HG03139 (cell line): Measurements from ENCODE around the gene NFXL1.

Experiments
- ATAC-seq: cut with Tn5 transposase; IDR thresholded peaks from one replicate; pipeline ENCODE4 v1.9.1; 2021; ENCODE audit not compliant: unreplicated experiment

Gene NFXL1

DNA sequence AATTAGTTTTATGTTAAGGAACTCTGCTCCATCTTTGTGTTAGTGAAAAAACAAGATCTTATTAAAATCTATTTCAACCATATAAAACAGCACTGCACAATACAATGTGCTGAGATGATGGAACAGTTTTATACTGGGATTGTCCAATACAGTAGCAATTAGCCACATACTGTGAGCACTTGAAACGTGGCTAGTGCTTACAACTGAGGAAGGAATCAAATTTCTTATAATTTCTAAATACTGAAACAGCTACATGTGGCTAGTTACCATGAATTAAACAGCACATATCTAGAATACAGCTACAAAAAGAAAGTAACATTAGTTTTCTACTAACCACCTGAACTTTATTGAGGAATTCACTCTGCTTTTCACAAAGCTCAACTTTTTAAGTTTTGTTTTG, 14.7 kb downstream of the NFXL1 start:
- no peak for ATAC-seq

DNA sequence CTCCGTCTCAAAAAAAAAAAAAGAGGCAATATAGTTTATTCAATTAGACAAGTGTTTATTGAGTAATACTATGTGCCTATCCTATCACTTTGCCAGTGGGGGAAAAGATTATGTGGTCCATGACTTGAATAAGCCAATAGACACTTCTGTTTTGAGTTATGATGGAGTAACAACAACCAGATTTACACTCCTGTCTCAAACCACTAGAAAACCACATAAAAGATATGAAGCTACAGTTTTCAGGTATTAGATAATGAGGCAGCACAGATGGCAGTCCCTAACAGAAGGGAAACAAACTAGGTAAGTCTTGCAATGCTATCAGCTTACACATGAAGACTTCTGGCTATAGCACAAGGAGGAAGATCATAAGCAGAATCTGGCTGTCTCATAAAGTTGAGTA, 22.5 kb downstream of the NFXL1 start:
- ATAC-seq = no peak

DNA sequence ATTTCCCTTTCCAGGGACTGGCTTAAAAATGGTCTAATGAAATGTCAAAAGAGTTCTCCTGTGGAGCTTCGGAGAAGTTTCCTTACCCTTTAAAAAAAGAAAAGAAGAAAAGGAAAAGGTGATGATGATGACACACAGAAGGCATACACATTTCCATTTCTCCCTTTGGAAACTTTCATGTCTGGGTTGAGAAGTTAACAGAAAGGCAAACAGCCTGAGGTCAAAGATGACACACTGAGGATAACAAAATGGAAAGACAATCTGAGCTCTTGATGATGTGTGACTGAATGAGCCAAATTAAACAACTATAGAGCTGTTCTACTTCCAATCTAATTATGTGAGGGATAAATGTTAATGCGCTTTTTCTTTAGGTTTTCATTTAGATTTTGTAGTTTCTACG, 32.2 kb downstream of the NFXL1 start:
- no peak for ATAC-seq

DNA sequence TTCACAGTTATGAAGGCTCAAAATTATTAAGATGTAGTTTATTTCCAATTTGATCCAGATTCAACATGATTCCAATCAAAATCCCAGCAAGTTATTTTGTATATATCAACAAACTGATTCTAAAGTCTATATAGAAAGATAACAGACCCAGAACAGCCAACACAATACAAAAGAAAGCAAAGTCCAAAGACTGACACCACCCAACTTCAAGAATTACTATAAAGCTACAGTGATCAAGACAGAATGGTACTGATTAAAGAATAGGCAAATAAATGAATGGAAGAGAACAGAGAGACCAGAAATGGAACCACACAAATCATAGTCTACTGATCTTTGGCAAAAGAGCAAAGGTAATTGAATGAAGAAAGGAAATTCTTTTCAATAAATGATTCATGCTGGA, 34.9 kb downstream of the NFXL1 start:
- ATAC-seq = no peak

DNA sequence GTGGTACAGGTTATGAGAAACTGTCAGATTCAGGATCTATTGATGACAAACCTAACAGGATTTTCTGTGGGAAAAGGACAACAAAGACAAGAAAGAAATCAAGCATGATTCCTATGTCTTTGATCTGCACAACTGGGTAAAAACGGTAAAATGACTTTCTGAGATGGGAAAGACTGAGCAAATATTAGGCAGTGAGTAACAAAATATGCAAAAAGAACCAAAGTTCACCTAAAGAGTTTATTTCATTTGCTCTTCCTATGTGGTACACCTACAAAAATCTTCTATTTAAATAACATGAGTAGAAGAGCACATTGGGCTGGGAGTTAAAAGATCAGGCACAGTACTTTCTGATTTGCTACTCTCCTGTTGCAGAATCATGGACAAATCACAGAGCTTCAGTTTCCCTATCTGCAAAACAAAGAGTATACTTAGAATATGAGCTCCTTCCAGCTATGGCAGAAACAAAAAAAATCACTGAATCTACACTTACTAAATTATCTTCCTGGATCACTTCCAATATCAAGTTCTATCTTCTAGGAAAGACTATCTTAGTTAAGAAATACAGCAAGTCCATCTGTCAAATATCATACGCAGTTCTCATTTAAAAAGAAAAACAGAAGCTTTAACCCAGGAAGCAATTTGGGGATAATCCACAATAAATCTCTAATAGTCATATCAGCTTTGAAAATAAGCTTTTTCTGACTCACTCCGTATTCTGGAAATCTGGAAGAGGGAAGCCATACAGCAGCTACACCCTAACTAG, 37.4 kb downstream of the NFXL1 start:
- ATAC-seq = no peak

- no peak for ATAC-seq
Observed at GRCh38 chr4:47876310-47876709, 38.1 kb downstream of the NFXL1 start.

DNA sequence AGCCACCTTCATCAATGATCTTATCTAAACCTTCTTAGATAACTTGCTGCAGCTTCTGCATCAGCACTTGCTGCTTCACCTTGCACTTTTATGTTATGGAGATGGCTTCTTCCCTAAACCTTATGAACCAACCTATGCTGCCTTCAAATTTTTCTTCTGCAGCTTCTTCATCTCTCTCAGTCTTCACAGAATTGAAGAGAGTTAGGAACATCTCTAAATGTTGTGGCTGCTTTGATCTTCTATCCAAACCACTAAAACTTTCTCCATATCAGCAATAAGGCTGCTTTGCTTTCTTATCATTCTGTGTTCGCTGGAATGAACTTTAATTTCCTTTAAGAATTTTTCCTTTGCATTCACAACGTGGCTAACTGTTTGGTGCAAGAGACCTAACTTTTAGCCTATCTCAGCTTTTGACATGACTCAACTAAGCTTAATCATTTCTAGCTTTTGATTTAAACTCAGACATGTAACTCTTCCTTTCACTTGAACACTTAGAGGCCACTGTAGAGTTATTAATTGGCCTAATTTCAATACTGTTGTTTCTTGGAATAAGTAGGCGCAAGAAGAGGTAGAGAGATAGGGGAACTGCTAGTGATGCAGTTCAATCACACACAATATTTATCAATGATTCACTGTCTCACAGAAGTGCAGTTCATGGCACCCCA, 40.4 kb downstream of the NFXL1 start:
- ATAC-seq = no peak

- ATAC-seq = no peak
Observed at GRCh38 chr4:47863486-47863885, 50.9 kb downstream of the NFXL1 start.

DNA sequence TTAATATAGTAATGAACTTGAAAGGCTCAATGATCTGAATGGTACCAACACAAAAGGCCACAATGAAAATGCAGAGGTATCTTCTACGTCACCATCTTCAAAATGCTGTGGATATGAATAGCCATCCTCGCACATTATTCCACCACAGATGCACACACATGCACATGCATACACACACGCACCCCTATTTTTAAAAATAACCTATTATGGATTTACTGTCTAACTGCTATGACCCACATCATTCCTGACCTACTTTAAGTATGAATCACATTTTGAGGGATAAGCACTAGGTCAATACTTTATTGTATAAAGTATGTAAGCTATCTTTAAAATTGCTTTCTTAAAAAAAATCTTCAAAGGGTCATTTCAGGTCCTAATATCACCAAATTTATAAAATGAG, 52.1 kb downstream of the NFXL1 start:
- ATAC-seq = no peak

GRCh38 chr4:47860305-47860704, 54.1 kb downstream of the NFXL1 start:
- no peak for ATAC-seq

DNA sequence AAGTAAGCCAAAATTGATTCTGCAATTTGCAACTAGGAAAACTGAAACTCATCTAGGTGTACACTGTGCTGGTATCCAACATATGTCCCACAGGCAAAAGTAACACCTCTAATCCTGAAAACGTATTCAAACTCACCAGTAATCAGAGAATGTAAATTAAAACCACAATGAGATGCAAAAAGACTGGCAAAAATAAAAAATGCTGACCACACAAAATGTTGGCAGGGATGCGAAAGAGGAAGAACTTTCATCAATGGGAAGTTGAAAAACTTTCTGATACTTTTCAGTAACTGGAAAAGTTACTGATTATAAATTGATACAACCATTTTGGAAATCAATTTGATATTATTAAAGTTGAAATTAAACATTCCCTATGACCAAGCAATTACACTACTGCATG, 56.4 kb downstream of the NFXL1 start:
- ATAC-seq = no peak

GRCh38 chr4:47856713-47857112, 57.7 kb downstream of the NFXL1 start:
- no peak for ATAC-seq

DNA sequence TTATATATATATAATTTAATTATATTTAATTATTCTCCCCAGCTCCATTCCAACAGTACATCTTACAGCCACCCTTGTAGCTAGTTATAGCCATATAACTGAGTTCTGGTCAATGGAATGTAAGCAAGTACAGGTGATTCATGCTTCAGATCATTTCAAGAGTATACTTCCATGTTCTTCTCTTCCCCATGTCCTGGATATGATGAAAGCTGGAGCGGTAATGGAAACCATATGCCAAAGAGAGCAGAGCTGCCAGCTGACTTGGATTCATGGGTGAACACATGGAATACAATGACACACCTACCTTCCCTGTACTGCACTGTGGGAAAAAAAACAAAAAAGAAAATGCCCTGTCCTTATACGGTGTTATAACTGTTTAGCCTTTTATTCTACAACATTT, 59.0 kb downstream of the NFXL1 start:
- no peak for ATAC-seq

DNA sequence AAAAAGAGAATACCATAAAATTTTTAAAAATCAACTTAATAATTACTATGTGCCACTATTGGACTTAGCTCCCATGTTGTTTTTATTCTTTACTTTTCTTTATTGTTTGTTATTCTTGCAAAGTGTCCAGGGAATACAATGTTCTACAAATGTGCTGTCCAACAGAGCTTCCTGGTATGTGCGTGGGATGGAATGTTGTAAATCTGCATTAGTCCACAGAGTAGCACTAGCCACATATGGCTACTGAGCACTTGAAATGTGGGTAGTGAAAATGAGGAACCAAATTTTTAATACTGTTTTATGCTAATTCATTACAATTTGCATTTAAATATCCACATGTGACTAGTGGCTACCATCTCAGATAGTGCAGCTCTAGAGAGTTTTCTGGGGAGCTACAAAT, 62.2 kb downstream of the NFXL1 start:
- ATAC-seq = no peak

GRCh38 chr4:47849466-47849865, 64.9 kb downstream of the NFXL1 start:
- ATAC-seq = no peak

- no peak for ATAC-seq
Observed at GRCh38 chr4:47848041-47848440, 66.3 kb downstream of the NFXL1 start.

DNA sequence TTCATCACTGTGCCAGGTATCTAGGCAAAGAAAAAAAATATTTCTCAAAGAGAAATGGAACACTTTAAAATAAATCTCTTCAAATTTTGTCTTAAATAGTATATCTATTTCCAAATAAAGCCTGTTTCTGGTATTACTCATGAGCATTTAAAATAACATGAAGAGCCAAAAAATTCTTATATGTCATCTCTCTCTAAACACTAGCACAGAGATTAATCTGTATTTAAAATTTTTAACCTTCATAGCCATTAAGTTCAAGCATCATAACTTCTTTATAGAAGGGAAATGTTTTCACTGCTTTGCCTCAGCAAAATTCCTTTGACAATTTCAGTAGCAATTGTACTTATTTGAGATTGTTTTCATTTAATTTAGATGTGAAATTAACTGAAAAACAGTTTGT, 71.4 kb downstream of the NFXL1 start:
- ATAC-seq = no peak

DNA sequence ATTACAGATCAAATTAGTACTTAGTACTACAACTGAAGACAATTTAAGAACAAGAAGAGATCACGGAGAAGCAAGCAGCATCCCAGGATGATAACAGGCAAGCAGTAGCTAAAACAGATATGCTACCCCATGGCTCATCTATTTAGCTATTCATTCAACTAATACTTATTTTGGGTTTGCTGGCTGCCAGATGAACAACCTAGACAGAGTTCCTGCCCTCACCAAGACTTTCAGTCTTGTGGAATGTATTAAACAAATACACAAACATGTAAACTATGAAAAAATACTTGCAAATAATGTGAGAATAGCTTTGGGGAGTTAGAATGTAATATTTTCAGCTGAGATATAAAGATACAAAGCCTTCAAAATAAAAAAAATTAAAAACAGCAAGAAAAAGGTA, 74.1 kb downstream of the NFXL1 start:
- no peak for ATAC-seq

GRCh38 chr4:47839259-47839658, 75.1 kb downstream of the NFXL1 start:
- ATAC-seq = peak; percentile 33

DNA sequence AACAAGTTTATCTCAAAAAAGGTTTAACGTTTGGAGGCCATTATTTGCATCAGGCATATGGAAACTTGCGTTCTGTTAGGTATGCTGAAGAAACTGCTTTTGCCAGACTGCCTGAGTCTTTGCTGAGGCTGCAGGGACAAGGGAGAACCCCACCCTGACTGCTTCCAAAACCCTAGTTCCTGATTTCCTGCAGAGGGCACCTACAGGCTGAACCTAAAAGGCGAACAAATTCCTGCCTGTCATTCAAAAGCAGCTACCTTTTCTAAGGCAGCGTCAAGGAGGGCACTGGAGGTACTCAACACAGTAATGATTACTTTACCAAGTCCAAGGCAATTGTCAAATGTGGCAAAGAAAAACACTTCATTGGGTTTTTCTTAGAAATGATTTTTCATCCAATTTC, 75.9 kb downstream of the NFXL1 start:
- no peak for ATAC-seq

DNA sequence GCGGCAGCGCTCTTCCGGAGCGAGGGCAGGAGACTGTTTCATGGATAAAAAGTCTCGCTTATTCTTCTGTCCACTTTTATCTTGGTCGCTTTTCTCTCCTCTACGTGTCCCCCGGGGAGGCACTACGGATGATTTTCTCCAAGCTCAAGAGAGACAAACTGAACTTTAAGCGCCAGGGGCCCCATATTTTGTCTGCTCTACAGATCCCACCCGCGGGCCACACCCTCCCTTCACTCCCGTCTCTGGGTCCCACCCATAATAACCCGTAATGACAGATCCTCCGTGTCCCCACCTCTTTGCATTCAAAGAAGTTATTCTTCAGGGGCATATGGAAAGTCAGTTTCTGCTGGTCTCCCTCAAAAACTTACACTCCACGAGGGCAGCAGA, 76.5 kb downstream of the NFXL1 start, which contains the start of gene CORIN:
CORIN (minus strand) TSS at position 160 of the 387 bp plus-strand sequence; CDS start at position 42, 118 bp downstream.
- ATAC-seq = no peak

DNA sequence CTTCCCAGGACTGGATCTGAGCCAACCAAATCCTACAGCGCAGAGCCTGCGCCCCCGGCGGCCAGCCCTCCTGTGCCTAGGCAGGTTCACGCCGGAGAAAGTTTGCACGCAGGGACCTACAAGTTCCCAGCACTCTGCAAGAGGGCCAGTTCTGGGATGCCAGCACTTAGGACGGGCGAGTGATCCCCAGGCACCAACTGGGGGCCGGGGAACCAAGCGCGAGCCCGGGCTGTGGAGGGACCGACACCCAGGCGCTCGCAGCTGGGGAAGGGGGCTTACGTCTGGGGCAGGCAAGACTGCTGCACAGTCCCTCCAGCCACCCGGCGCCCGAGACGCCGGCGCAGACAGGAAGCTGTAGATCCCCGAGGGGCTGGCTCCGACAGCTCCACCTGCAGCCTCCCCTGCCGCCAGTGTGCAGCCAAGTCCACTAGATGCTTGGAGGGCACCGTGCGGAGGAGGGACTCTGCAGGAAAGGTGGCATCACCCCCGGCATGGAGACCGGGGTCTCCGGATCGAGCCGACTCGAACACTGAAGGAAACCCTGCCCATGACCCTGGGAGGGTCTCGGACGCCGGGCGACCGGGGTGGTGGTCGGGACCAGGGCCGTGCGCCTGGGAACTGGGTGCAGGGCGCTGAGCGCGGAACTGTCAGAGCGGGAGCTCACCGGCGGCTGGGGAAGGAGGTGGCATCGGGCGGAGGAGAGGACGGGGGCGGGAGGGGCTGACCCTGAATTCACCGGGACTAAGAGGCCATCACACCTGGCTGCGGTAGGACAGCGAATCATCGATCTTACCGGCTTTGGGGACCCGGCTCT, 77.1 kb downstream of the NFXL1 start:
- ATAC-seq = peak; percentile 54
